GM23248 (cell line): ENCODE results near the gene FARS2. TPM values are rescaled to one million over a fixed set of nuclear protein-coding genes. Genes with fewer than 3 reads are reported as not detected.

ENCODE experiments used
- DNase-seq: peaks from one replicate; pipeline ENCODE4 v3.0.0-alpha.2; 2015
- H2AFZ ChIP-seq: fragments of 200-600 bp; sonication (generic); 2 replicates; pipeline ENCODE4 v1.6.1; 2016; ENCODE audit warnings: antibody characterized with exemption
- H3F3A ChIP-seq: fragments of 200-600 bp; sonication (generic); 2 replicates; pipeline ENCODE4 v1.6.1; 2016; ENCODE audit warnings: mild to moderate bottlenecking, antibody characterized with exemption, mixed run types; ENCODE audit not compliant: insufficient read depth
- H3K27ac ChIP-seq: fragments of 200-600 bp; sonication (generic); 2 replicates; pipeline ENCODE4 v1.5.1; 2016; ENCODE audit warnings: mild to moderate bottlenecking
- H3K27me3 ChIP-seq: fragments of 200-600 bp; sonication (generic); replicated peaks from 2 replicates; pipeline ENCODE4 v1.6.1; 2016; ENCODE audit warnings: mild to moderate bottlenecking; ENCODE audit not compliant: insufficient read depth
- H3K36me3 ChIP-seq: fragments of 200-600 bp; sonication (generic); 2 replicates; pipeline ENCODE4 v1.6.1; 2016; ENCODE audit warnings: low read depth, mild to moderate bottlenecking
- H3K4me1 ChIP-seq: fragments of 200-600 bp; sonication (generic); 2 replicates; pipeline ENCODE4 v1.6.1; 2016; ENCODE audit warnings: mild to moderate bottlenecking; ENCODE audit not compliant: insufficient read depth
- H3K4me2 ChIP-seq: fragments of 200-600 bp; sonication (generic); one replicate; pipeline ENCODE4 v1.6.1; 2016; ENCODE audit warnings: mild to moderate bottlenecking; ENCODE audit not compliant: unreplicated experiment
- H3K4me3 ChIP-seq: fragments of 200-600 bp; sonication (generic); 2 replicates; pipeline ENCODE4 v1.5.1; 2016; ENCODE audit warnings: mild to moderate bottlenecking
- H3K79me2 ChIP-seq: fragments of 200-600 bp; sonication (generic); 2 replicates; pipeline ENCODE4 v1.6.1; 2016; ENCODE audit warnings: mild to moderate bottlenecking; ENCODE audit not compliant: insufficient read depth
- H3K9ac ChIP-seq: fragments of 200-600 bp; sonication (generic); 2 replicates; pipeline ENCODE4 v1.6.1; 2016; ENCODE audit warnings: mild to moderate bottlenecking
- H3K9me2 ChIP-seq: fragments of 200-600 bp; sonication (generic); 2 replicates; pipeline ENCODE4 v1.6.1; 2016; ENCODE audit warnings: mixed run types, mild to moderate bottlenecking, moderate library complexity; ENCODE audit not compliant: insufficient read depth
- H3K9me3 ChIP-seq: fragments of 200-600 bp; sonication (generic); one replicate; pipeline ENCODE4 v1.6.1; 2017; ENCODE audit warnings: low read depth
- H4K20me1 ChIP-seq: fragments of 200-600 bp; sonication (generic); 2 replicates; pipeline ENCODE4 v1.6.0; 2016; ENCODE audit not compliant: insufficient read depth
- EZH2 ChIP-seq: fragments of 200-600 bp; sonication (generic); IDR thresholded peaks from 2 replicates; pipeline ENCODE4 v1.6.1; 2018; ENCODE audit warnings: antibody characterized with exemption, mild to moderate bottlenecking; ENCODE audit not compliant: insufficient read depth, poor library complexity, severe bottlenecking
- EZH2phosphoT487 ChIP-seq: fragments of 200-600 bp; sonication (generic); IDR thresholded peaks from 2 replicates; pipeline ENCODE4 v1.6.1; 2018; ENCODE audit warnings: antibody characterized with exemption, moderate library complexity, mild to moderate bottlenecking, low read depth; ENCODE audit not compliant: insufficient read depth
- WGBS, 2 experiments: methylation state at CpG; one replicate each; pipeline ENCODE4 v1.1.6; 2015 to 2017; ENCODE audit warnings: low lambda C conversion rate in 2 of 2, low coverage in 1 of 2; ENCODE audit errors: missing lambda C conversion rate in 2 of 2; 5-methylcytosine and 5-hydroxymethylcytosine counted together
- in situ Hi-C: fragments of 300-500 bp; cut with MboI; formaldehyde crosslinking; loops from 2 replicates; pipeline ENCODE4 v1.15.0; 2020
- polyA plus RNA-seq: library from polyadenylated mRNA; unstranded; fragments of >200 nt; fragmentation: Nextera tagmentation; extraction: Ambion mirVana; gene quantifications from 2 replicates; pipeline ENCODE4 v1.2.1, GENCODE V29; 2016
- total RNA-seq: library from RNA; depleted of rRNA; stranded (reverse); fragments of >200 nt; shearing (Covaris generic); gene quantifications from 2 replicates; pipeline ENCODE4 v1.2.3, GENCODE V29; 2014

The FARS2 gene
- total and polyA plus RNA-seq, 2 experiments from 2014 or later, result 15.1 to 16.5 TPM

DNA sequence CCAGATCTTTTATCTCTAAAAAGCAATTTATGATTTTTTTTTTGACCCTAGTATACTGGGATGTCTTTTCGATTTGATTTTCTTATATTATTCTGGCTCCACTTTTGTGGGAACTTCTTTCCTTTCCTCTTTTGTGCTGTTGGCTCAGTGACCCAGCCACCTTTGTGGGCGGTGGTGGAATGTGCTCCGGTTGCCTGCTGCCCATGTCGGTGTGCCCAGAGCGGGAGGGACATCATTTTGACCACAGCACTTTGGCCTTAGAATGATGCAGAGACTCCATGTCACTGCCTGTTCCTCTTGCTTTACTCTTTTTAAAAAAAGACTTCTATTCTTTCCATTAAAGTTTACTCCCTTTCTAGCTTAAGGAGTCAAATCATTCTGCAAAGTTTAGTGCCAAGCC lies 198.0 kb downstream of the FARS2 start:
- Histone ChIP-seq H3K4me1 (peaks cover 10% of the 10 kb centered on the region), H3K27ac (no peak overlapping the region), H3K27me3 (no peaks in the 10 kb centered on the region), H3K4me3 (no peak overlapping the region), H3K36me3 (no peaks in the 10 kb centered on the region), H3K4me2 (no peak overlapping the region), H2AFZ (no peak overlapping the region), H3K79me2 (no peaks in the 10 kb centered on the region), H3K9ac (no peak overlapping the region), H3K9me3 (no peaks in the 10 kb centered on the region), H3F3A (peaks cover 16% of the 10 kb centered on the region; the same call in 1 of the 2 replicates), H3K9me2 (no peaks in the 10 kb centered on the region), H4K20me1 (no peaks in the 10 kb centered on the region)
- 82 to 84% methylated on average over 5 of the region's 5 CpGs for WGBS, 2 experiments
- TF ChIP-seq EZH2 (no peak), EZH2phosphoT487 (no peak)
- in situ Hi-C loops, result loop anchor here (25.0 kb wide), 1 partner anchor 1078 kb away; no protein-coding TSS in a partner anchor
- DNase-seq, result no peak

DNA sequence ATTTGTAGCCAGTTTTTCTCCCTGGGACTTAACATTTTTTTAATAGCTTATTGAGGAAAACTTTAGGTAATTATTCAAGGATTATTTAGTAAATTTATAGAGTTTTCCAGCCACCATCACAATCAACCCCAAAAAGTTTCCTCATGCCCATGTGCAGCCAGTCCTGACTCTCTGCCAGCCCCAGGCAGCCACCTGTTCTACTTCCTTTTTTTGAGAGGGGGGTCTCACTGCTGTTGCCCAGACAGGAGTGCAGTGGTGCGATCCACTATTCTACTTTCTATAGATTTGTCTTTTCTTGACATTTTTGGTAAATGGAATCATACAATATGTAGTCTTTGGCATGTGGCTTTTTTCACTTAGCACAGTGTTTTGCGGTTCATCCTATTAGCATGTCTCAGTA lies 200.1 kb downstream of the FARS2 start:
- no peak overlapping the region for H3K27ac ChIP-seq
- no peak overlapping the region for H3K9ac ChIP-seq
- no peak overlapping the region for H3K4me2 ChIP-seq
- no peak for DNase-seq
- H3K4me1 ChIP-seq, result peaks cover 15% of the 10 kb centered on the region
- H3K4me3 ChIP-seq, result no peak overlapping the region
- WGBS, 2 experiments, result 73 to 79% methylated on average over 2 of the region's 2 CpGs
- in situ Hi-C loops, result loop anchor here (10.0 to 25.0 kb wide), 2 partner anchors 533 to 1076 kb away; no protein-coding TSS in a partner anchor
- no peaks in the 10 kb centered on the region for H3K79me2 ChIP-seq
- no peaks in the 10 kb centered on the region for H3K9me3 ChIP-seq
- peaks cover 21% of the 10 kb centered on the region; the same call in 1 of the 2 replicates for H3F3A ChIP-seq
- H2AFZ ChIP-seq, result no peak overlapping the region
- H4K20me1 ChIP-seq, result no peaks in the 10 kb centered on the region
- no peaks in the 10 kb centered on the region for H3K36me3 ChIP-seq
- TF ChIP-seq EZH2phosphoT487 (no peak), EZH2 (no peak)
- H3K27me3 ChIP-seq, result no peaks in the 10 kb centered on the region
- no peaks in the 10 kb centered on the region for H3K9me2 ChIP-seq

DNA sequence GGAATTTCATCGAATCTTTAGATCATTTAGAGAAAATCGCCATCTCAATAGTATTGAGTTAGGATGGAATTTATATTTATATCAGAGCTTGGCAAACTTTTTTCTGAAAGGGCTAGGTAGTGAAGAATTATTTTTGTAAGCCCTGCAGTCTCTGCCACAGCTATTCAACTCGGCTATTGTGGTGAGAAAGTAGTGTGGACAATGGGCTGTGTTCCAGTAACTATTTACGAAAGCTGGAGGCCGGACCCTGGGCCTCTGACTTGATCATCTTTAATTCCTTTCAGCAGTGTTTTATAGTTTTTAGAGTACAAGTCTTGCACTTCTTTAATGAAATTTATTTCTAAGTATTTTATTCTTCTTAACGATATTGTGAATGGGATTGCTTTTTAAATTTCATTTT lies 201.5 kb downstream of the FARS2 start:
- Histone ChIP-seq H3K9me2 (no peaks in the 10 kb centered on the region), H3K9me3 (no peaks in the 10 kb centered on the region), H3K79me2 (no peaks in the 10 kb centered on the region), H3K4me2 (no peak overlapping the region), H4K20me1 (no peaks in the 10 kb centered on the region), H3K27me3 (no peaks in the 10 kb centered on the region), H3K36me3 (no peaks in the 10 kb centered on the region), H2AFZ (no peak overlapping the region), H3K9ac (no peak overlapping the region), H3K27ac (no peak overlapping the region), H3F3A (peaks cover 21% of the 10 kb centered on the region), H3K4me1 (peaks cover 18% of the 10 kb centered on the region), H3K4me3 (no peak overlapping the region)
- no peak for TF ChIP-seq EZH2phosphoT487
- TF ChIP-seq EZH2, result no peak
- 96 to 98% methylated on average over 6 of the region's 6 CpGs for WGBS, 2 experiments
- no peak for DNase-seq
- in situ Hi-C loops, result loop anchor here (10.0 to 25.0 kb wide), 2 partner anchors 532 to 1074 kb away; no protein-coding TSS in a partner anchor

DNA sequence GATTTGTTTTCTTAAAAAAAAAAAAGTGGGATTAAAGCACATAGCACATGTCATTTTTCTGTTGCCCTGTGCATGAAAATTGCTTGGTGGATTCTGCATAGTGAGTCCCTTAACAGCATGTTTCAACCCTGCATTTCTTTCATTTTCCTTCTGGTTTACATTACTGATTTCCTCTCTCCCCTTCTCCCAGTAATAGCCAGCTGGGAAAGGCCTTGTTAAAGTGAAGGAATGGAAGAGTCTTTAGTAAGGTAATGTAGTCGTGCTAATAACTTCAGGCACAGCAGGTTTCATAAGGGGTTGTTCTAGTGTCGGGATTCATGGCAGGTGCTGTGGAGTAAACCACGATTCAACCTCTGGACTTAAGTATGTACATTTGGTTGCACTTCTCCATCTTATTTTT lies 202.4 kb downstream of the FARS2 start:
- TF ChIP-seq EZH2 (no peak), EZH2phosphoT487 (no peak)
- H3K79me2 ChIP-seq, result no peaks in the 10 kb centered on the region
- H2AFZ ChIP-seq, result no peak overlapping the region
- DNase-seq, result no peak
- in situ Hi-C loops, result loop anchor here (10.0 to 25.0 kb wide), 2 partner anchors 531 to 1074 kb away; no protein-coding TSS in a partner anchor
- no peaks in the 10 kb centered on the region for H3K27me3 ChIP-seq
- H3K36me3 ChIP-seq, result no peaks in the 10 kb centered on the region
- H3K4me1 ChIP-seq, result peaks cover 22% of the 10 kb centered on the region
- 83 to 86% methylated on average over 3 of the region's 3 CpGs for WGBS, 2 experiments
- H3F3A ChIP-seq, result peaks cover 16% of the 10 kb centered on the region
- no peak overlapping the region for H3K9ac ChIP-seq
- H3K4me3 ChIP-seq, result no peak overlapping the region
- H3K27ac ChIP-seq, result no peak overlapping the region
- H4K20me1 ChIP-seq, result no peaks in the 10 kb centered on the region
- no peak overlapping the region for H3K4me2 ChIP-seq
- H3K9me3 ChIP-seq, result no peaks in the 10 kb centered on the region
- H3K9me2 ChIP-seq, result no peaks in the 10 kb centered on the region
